ENCODE results near the gene RABGAP1L. TPM values are rescaled to one million over a fixed set of nuclear protein-coding genes. Genes with fewer than 3 reads are reported as not detected.

Gene RABGAP1L
- total and polyA plus RNA-seq, 2 donors (not counting 3 experiments of a cell fraction or from before 2014, with no cell fraction given) = 6.4 to 22.2 TPM

GRCh38 chr1:174333437-174333836 lies 174.1 kb downstream of the RABGAP1L start:
- DNase-seq (ENCODE audit: low read depth, low spot score) (no peak), FAIRE-seq (no peak)
- H3K4me3 ChIP-seq (replicated peaks in 1 of 3; ENCODE audit: insufficient read depth in 1 of 3, low read depth in 1 of 3, low read length in 3 of 3) = no peak overlapping the region
- H3K9me3 ChIP-seq (replicated peaks; ENCODE audit: control insufficient read depth, insufficient read depth, low read length) = no peaks in the 10 kb centered on the region
- no peaks in the 10 kb centered on the region for H3K79me2 ChIP-seq (ENCODE audit: control insufficient read depth, insufficient read depth, low read length)
- no peak overlapping the region for H2AFZ ChIP-seq (ENCODE audit: low read depth, low read length)
- CTCF ChIA-PET = no interaction called here
- POLR2A ChIA-PET = no interaction called here
- intact Hi-C loops (cut with micrococcal nuclease) = no loop called here
- no peak overlapping the region for H3K27ac ChIP-seq (ENCODE audit: insufficient read depth, low read depth, low read length)
- H3K36me3 ChIP-seq (ENCODE audit: control insufficient read depth in 2 of 2, extremely low read depth in 1 of 2, insufficient read depth in 2 of 2, low read length in 2 of 2) = no peaks in the 10 kb centered on the region
- no peaks in the 10 kb centered on the region for H3K27me3 ChIP-seq (ENCODE audit: control insufficient read depth in 2 of 2, insufficient read depth in 2 of 2, low read length in 2 of 2)
- H3K4me2 ChIP-seq (ENCODE audit: insufficient read depth, low read length) = no peak overlapping the region
- dilution Hi-C loops (cut with MboI; ENCODE audit: extremely low pct_ligation_motif_present, low sequenced_read_pairs) = no loop called here
- no peak for TF ChIP-seq MAX (IDR thresholded peaks at IDR 0.05; ENCODE audit: insufficient read depth, insufficient read length)
- no TSS peak for BruUV-seq (replicated peaks)
- no peaks in the 10 kb centered on the region for H3K9me1 ChIP-seq (replicated peaks; ENCODE audit: control insufficient read depth, extremely low read depth, insufficient read depth, low read length)
- H3K4me1 ChIP-seq (ENCODE audit: control insufficient read depth, extremely low read depth, insufficient read depth, low read length) = no peaks in the 10 kb centered on the region
- peaks cover 3% of the 10 kb centered on the region for H4K20me1 ChIP-seq (replicated peaks; ENCODE audit: control insufficient read depth, extremely low read depth, insufficient read depth, low read length)
- H3K9ac ChIP-seq (replicated peaks; ENCODE audit: extremely low read depth, insufficient read depth, low read length) = no peak overlapping the region

DNA sequence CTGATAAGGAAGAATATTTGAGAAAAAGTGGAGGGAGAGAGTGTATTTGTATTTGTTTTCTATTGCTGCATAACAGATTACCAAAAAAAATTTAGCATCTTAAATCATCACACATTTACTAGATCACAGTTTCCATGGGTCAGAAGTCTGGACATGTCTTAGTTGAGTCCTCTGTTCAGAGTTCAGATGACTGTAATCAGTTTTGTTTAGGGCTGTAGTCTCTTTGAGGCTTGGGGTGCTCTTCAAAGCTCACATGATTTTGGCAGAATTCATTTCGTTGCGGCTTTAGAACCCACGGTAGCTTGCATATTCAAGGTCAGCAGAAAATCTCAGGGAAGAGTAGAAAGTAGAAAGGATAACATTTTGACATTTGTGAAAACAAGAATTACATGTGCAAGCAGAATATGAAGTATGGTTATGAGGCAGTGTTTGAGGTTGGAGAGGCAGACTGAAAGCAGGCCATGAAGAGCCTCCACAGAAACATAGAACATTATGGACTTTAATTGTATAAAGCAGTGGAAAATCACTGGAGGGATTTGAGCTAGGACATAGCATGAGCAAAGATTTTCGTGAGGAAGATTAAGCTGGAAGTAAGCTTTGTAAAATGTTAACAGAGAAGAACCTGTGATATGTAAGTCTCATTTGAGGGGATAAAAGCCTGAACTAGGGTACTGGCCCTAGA lies 177.8 kb downstream of the RABGAP1L start:
- FAIRE-seq (no peak), DNase-seq (ENCODE audit: low read depth, low spot score) (no peak)
- Histone ChIP-seq H3K4me1 (ENCODE audit: control insufficient read depth, extremely low read depth, insufficient read depth, low read length) (no peaks in the 10 kb centered on the region), H2AFZ (ENCODE audit: low read depth, low read length) (no peak overlapping the region), H3K36me3 (ENCODE audit: control insufficient read depth in 2 of 2, extremely low read depth in 1 of 2, insufficient read depth in 2 of 2, low read length in 2 of 2) (no peaks in the 10 kb centered on the region), H3K9me1 (replicated peaks; ENCODE audit: control insufficient read depth, extremely low read depth, insufficient read depth, low read length) (no peaks in the 10 kb centered on the region), H3K9me3 (replicated peaks; ENCODE audit: control insufficient read depth, insufficient read depth, low read length) (no peaks in the 10 kb centered on the region), H4K20me1 (replicated peaks; ENCODE audit: control insufficient read depth, extremely low read depth, insufficient read depth, low read length) (peaks cover 3% of the 10 kb centered on the region), H3K4me3 (replicated peaks in 1 of 3; ENCODE audit: insufficient read depth in 1 of 3, low read depth in 1 of 3, low read length in 3 of 3) (no peak overlapping the region), H3K27me3 (ENCODE audit: control insufficient read depth in 2 of 2, insufficient read depth in 2 of 2, low read length in 2 of 2) (no peaks in the 10 kb centered on the region), H3K4me2 (ENCODE audit: insufficient read depth, low read length) (no peak overlapping the region), H3K9ac (replicated peaks; ENCODE audit: extremely low read depth, insufficient read depth, low read length) (no peak overlapping the region), H3K27ac (ENCODE audit: insufficient read depth, low read depth, low read length) (no peak overlapping the region), H3K79me2 (ENCODE audit: control insufficient read depth, insufficient read depth, low read length) (no peaks in the 10 kb centered on the region)
- POLR2A ChIA-PET = no interaction called here
- dilution Hi-C loops (cut with MboI; ENCODE audit: extremely low pct_ligation_motif_present, low sequenced_read_pairs) = no loop called here
- TF ChIP-seq GATA2 (IDR thresholded peaks at IDR 0.05; ENCODE audit: insufficient read depth, insufficient read length, low read depth, low read length) = no peak
- TF ChIP-seq FOS (IDR thresholded peaks at IDR 0.05; ENCODE audit: borderline replicate concordance, insufficient read depth, low read length) = no peak
- no peak for TF ChIP-seq EZH2 (IDR thresholded peaks at IDR 0.05; ENCODE audit: borderline replicate concordance, low read depth, low read length, severe bottlenecking)
- TF ChIP-seq CTCF (IDR thresholded peaks at IDR 0.05; ENCODE audit: extremely low read depth in 1 of 2, insufficient read depth in 1 of 2, low read depth in 1 of 2, low read length in 2 of 2) = no peak
- no peak for TF ChIP-seq POLR2A (IDR thresholded peaks at IDR 0.05; ENCODE audit: low read depth, low read length)
- no peak for TF ChIP-seq POLR2AphosphoS5 (IDR thresholded peaks at IDR 0.05; ENCODE audit: insufficient read depth, low read depth, low read length)
- TF ChIP-seq JUN (IDR thresholded peaks at IDR 0.05; ENCODE audit: borderline replicate concordance, insufficient read depth, insufficient read length, low read depth) = no peak
- no peak for TF ChIP-seq MAX (IDR thresholded peaks at IDR 0.05; ENCODE audit: insufficient read depth, insufficient read length)
- no peak for TF ChIP-seq MYC (IDR thresholded peaks at IDR 0.05; ENCODE audit: low read depth, low read length)
- intact Hi-C loops (cut with micrococcal nuclease) = no loop called here
- no TSS peak for BruUV-seq (replicated peaks)
- CTCF ChIA-PET = interaction anchor here (1.4 to 1.8 kb wide), 2 partner anchors 9 to 38 kb away, joined by 3 to 5 read pairs; no protein-coding TSS in a partner anchor

All from endothelial cell of umbilical vein (primary cell).